Upper lobe of left lung (tissue), 6 donors: ENCODE data around the gene STYXL1. TPM values are rescaled to one million over a fixed set of nuclear protein-coding genes. Genes with fewer than 3 reads are reported as not detected.

Experiments
- ATAC-seq, 2 donors: fragments of 200-7000 bp; cut with Tn5 transposase; one replicate each; pipeline ENCODE4 v1.9.1; 2022; ENCODE audit warnings: mild to moderate bottlenecking in 2 of 2, moderate library complexity in 2 of 2; ENCODE audit not compliant: low FRiP score in 2 of 2
- DNase-seq, 2 donors: peaks; one replicate each; pipeline ENCODE4 v3.0.0-alpha.2; 2019 to 2020
- H3K27ac ChIP-seq, 4 donors: fragments of 200-600 bp; sonication (generic); one replicate each; pipeline ENCODE4 v1.5.1; 2016 to 2019
- H3K27me3 ChIP-seq, 4 donors: fragments of 200-600 bp; sonication (generic); one replicate each; pipeline ENCODE4 v1.5.1; 2017 to 2019
- H3K36me3 ChIP-seq, 4 donors: fragments of 200-600 bp; sonication (generic); one replicate each; pipeline ENCODE4 v1.5.1; 2016 to 2019
- H3K4me1 ChIP-seq, 4 donors: fragments of 200-600 bp; sonication (generic); one replicate each; pipeline ENCODE4 v1.5.1; 2018 to 2019
- H3K4me3 ChIP-seq, 4 donors: fragments of 200-600 bp; sonication (generic); one replicate each; pipeline ENCODE4 v1.5.1; 2017 to 2019; ENCODE audit warnings: mild to moderate bottlenecking in 2 of 4, moderate library complexity in 1 of 4
- H3K9me3 ChIP-seq, 4 donors: fragments of 200-600 bp; sonication (generic); one replicate each; pipeline ENCODE4 v1.5.1; 2018 to 2019
- CTCF ChIP-seq, 6 experiments: fragments of 450-650 bp in 4 of 6; fragments of 200-600 bp in 2 of 6; sonication (generic) in 2 of 6; IDR thresholded peaks; one replicate each; pipeline ENCODE4 v1.5.1; 2016 to 2019; ENCODE audit warnings: antibody characterized with exemption in 6 of 6
- EP300 ChIP-seq, 4 donors: sonication (generic); formaldehyde crosslinking; IDR thresholded peaks; one replicate each; pipeline ENCODE4 v1.5.1; 2017; ENCODE audit warnings: antibody characterized with exemption in 4 of 4, control low read depth in 2 of 4
- POLR2A ChIP-seq, 4 donors: fragments of 450-650 bp; IDR thresholded peaks; one replicate each; pipeline ENCODE4 v1.5.1; 2016 to 2017; ENCODE audit warnings: antibody characterized with exemption in 4 of 4, mild to moderate bottlenecking in 2 of 4
- POLR2AphosphoS5 ChIP-seq, 2 donors: sonication (generic); formaldehyde crosslinking; IDR thresholded peaks; one replicate each; pipeline ENCODE4 v1.5.1; 2017; ENCODE audit warnings: antibody characterized with exemption in 2 of 2
- WGBS, 2 donors: methylation state at CpG; one replicate each; pipeline ENCODE4 v1.1.5; 2017 to 2018; 5-methylcytosine and 5-hydroxymethylcytosine counted together
- total RNA-seq, 6 donors: library from RNA; depleted of rRNA in 4 of 6; stranded (reverse); fragments of >200 nt in 4 of 6; gene quantifications; one replicate each; pipeline versions ENCODE4 v1.1.0 to v1.2.1, GENCODE V29; 2016 to 2021
- donor health status: DM: no; HTN: no; CAD: no; lungs with moderate emphysema.
- donor health status: DM: no; HTN: yes; CAD: no; lungs with severe emphysema.

Gene STYXL1
- total RNA-seq, 6 donors from 2014 or later: 11.1 to 71.2 (median 23.5) TPM

GRCh38 chr7:75957021-75957736 lies 90.6 kb downstream of the STYXL1 start:
- H3K36me3 ChIP-seq: peaks cover 11 to 63% (median 24%) of the 10 kb centered on the region in 4 donors
- peak overlapping the region; percentile 60 to 83 (median 72) for H3K27ac ChIP-seq
- DNase-seq: peak in 1 of 2 donors; percentile 88
- no peaks in the 10 kb centered on the region for H3K27me3 ChIP-seq
- 63 to 70% methylated on average over 16 of the region's 16 CpGs for whole genome bisulfite sequencing, 2 donors
- peak; percentile 63 to 95 for ATAC-seq
- TF ChIP-seq POLR2AphosphoS5 (IDR thresholded peaks at IDR 0.05) (no peak), POLR2A (IDR thresholded peaks at IDR 0.05) (peak in 1 of 4 donors; percentile 32)
- H3K9me3 ChIP-seq: no peaks in the 10 kb centered on the region
- H3K4me3 ChIP-seq: no peak overlapping the region
- H3K4me1 ChIP-seq: peaks cover 6 to 29% (median 16%) of the 10 kb centered on the region in 4 donors

- Histone ChIP-seq H3K27me3 (no peaks in the 10 kb centered on the region), H3K9me3 (no peaks in the 10 kb centered on the region), H3K27ac (peak overlapping the region in 2 of 4 donors; percentile 57 to 83), H3K4me1 (peaks cover 20 to 42% (median 31%) of the 10 kb centered on the region in 4 donors), H3K36me3 (peaks cover 11 to 55% (median 22%) of the 10 kb centered on the region in 4 donors), H3K4me3 (no peak overlapping the region)
- WGBS, 2 donors: 92 to 97% methylated on average over 12 of the region's 12 CpGs
- TF ChIP-seq POLR2A (IDR thresholded peaks at IDR 0.05) (no peak), CTCF (IDR thresholded peaks at IDR 0.05) (no peak), EP300 (IDR thresholded peaks at IDR 0.05) (no peak), POLR2AphosphoS5 (IDR thresholded peaks at IDR 0.05) (no peak)
- ATAC-seq (no peak), DNase-seq (no peak)
Measured at GRCh38 chr7:75955331-75955955, 92.4 kb downstream of the STYXL1 start.

- ATAC-seq: peak in 1 of 2 donors; percentile 18
- H3K27me3 ChIP-seq: no peaks in the 10 kb centered on the region
- 83 to 91% methylated on average over 11 of the region's 11 CpGs for WGBS, 2 donors
- peaks cover 11 to 49% (median 17%) of the 10 kb centered on the region in 4 donors for H3K36me3 ChIP-seq
- no peak for DNase-seq
- H3K9me3 ChIP-seq: no peaks in the 10 kb centered on the region
- H3K4me3 ChIP-seq: no peak overlapping the region
- no peak for TF ChIP-seq EP300 (IDR thresholded peaks at IDR 0.05)
- TF ChIP-seq CTCF (IDR thresholded peaks at IDR 0.05): no peak
- no peak for TF ChIP-seq POLR2A (IDR thresholded peaks at IDR 0.05)
- TF ChIP-seq POLR2AphosphoS5 (IDR thresholded peaks at IDR 0.05): no peak
- peaks cover 28 to 46% (median 42%) of the 10 kb centered on the region in 4 donors for H3K4me1 ChIP-seq
- peak overlapping the region; percentile 58 to 82 (median 78) for H3K27ac ChIP-seq
Measured at GRCh38 chr7:75953931-75954330, 93.9 kb downstream of the STYXL1 start.

GRCh38 chr7:75953431-75953830 lies 94.4 kb downstream of the STYXL1 start:
- no peaks in the 10 kb centered on the region for H3K27me3 ChIP-seq
- no peak overlapping the region for H3K4me3 ChIP-seq
- peak overlapping the region; percentile 58 to 82 (median 78) for H3K27ac ChIP-seq
- TF ChIP-seq POLR2AphosphoS5 (IDR thresholded peaks at IDR 0.05): no peak
- TF ChIP-seq CTCF (IDR thresholded peaks at IDR 0.05): no peak
- H3K4me1 ChIP-seq: peaks cover 31 to 51% (median 42%) of the 10 kb centered on the region in 4 donors
- WGBS, 2 donors: 79 to 93% methylated on average over 3 to 7 of the region's 7 CpGs
- peaks cover 11 to 45% (median 17%) of the 10 kb centered on the region in 4 donors for H3K36me3 ChIP-seq
- ATAC-seq (no peak), DNase-seq (no peak)
- H3K9me3 ChIP-seq: no peaks in the 10 kb centered on the region

GRCh38 chr7:75951506-75951905 lies 96.3 kb downstream of the STYXL1 start:
- peaks cover 7 to 35% (median 17%) of the 10 kb centered on the region in 4 donors for H3K36me3 ChIP-seq
- H3K4me1 ChIP-seq: peaks cover 38 to 62% (median 50%) of the 10 kb centered on the region in 4 donors
- WGBS, 2 donors: 57 to 65% methylated on average over 4 to 5 of the region's 5 CpGs
- no peak overlapping the region for H3K4me3 ChIP-seq
- H3K27me3 ChIP-seq: no peaks in the 10 kb centered on the region
- H3K27ac ChIP-seq: peak overlapping the region; percentile 58 to 88 (median 80)
- DNase-seq: peak in 1 of 2 donors; percentile 80
- H3K9me3 ChIP-seq: no peaks in the 10 kb centered on the region
- ATAC-seq: peak; percentile 78 to 81
- TF ChIP-seq CTCF (IDR thresholded peaks at IDR 0.05) (no peak), EP300 (IDR thresholded peaks at IDR 0.05) (peak in 1 of 4 donors; percentile 84), POLR2AphosphoS5 (IDR thresholded peaks at IDR 0.05) (peak; percentile 84 to 92), POLR2A (IDR thresholded peaks at IDR 0.05) (peak in 1 of 4 donors; percentile 21)
